Glutamatergic neuron (in vitro differentiated cells): Measurements from ENCODE around the gene SCLT1. TPM values are rescaled to one million over a fixed set of nuclear protein-coding genes. Genes with fewer than 3 reads are reported as not detected.

Source experiments
- DNase-seq: peaks from one replicate; pipeline ENCODE4 v3.0.0; 2022
- H3K27ac Mint-ChIP-seq: one replicate; pipeline ENCODE4 v1.8.0; 2020; ENCODE audit warnings: mild to moderate bottlenecking, mixed read lengths, inconsistent platforms; ENCODE audit not compliant: unreplicated experiment
- H3K27me3 Mint-ChIP-seq: one replicate; pipeline ENCODE4 v1.8.0; 2020; ENCODE audit warnings: mild to moderate bottlenecking, moderate library complexity, mixed read lengths, inconsistent platforms; ENCODE audit not compliant: unreplicated experiment
- H3K36me3 Mint-ChIP-seq: one replicate; pipeline ENCODE4 v1.8.0; 2020; ENCODE audit warnings: mild to moderate bottlenecking, mixed read lengths, inconsistent platforms; ENCODE audit not compliant: unreplicated experiment
- H3K4me1 Mint-ChIP-seq: one replicate; pipeline ENCODE4 v1.8.0; 2020; ENCODE audit warnings: mild to moderate bottlenecking, low read depth, mixed read lengths, inconsistent platforms; ENCODE audit not compliant: unreplicated experiment
- H3K4me3 Mint-ChIP-seq: one replicate; pipeline ENCODE4 v1.8.0; 2020; ENCODE audit warnings: mild to moderate bottlenecking, mixed read lengths, inconsistent platforms; ENCODE audit not compliant: unreplicated experiment
- H3K9me3 Mint-ChIP-seq: one replicate; pipeline ENCODE4 v1.8.0; 2020; ENCODE audit warnings: mild to moderate bottlenecking, moderate library complexity, mixed read lengths, inconsistent platforms; ENCODE audit not compliant: unreplicated experiment
- total RNA-seq: library from RNA; stranded (reverse); fragmentation: NEBNext Ultra II Directional; extraction: Animal tissue kit (Norgen Biotek cat#: 25700); gene quantifications from one replicate; pipeline ENCODE4 v1.2.1, GENCODE V29; 2021; ENCODE audit not compliant: unreplicated experiment
- TF ChIP-seq, protein P1 (sequence below): fragments of 200-600 bp; sonication (generic); IDR thresholded peaks from one replicate; pipeline ENCODE4 v1.5.0; 2021; ENCODE audit not compliant: partially characterized antibody, unreplicated experiment

The SCLT1 gene
- total RNA-seq, 1 donor from 2014 or later = 15.6 TPM

DNA sequence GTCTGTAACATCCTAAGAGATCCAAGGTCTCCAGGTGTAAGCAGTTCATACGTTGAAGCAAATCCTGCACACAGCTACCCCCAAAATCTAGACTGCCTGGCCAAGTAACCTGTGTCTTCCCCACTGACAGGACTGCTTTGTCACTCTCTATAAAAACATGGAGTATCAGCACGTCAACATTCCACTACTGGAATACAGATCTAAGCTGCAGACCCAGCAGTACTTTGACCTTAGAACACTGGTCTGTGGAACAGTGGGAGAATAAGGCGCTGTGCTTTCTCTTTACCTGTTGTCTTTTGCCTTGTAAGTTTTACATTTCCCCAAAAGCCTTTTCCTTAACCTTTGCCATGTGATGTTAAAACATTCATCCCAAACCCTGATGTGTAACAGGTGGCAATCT is 146.4 kb downstream of the SCLT1 start:
- Mint-ChIP-seq H3K4me1 (peaks cover 3% of the 10 kb centered on the region), H3K4me3 (no peak overlapping the region), H3K27me3 (no peaks in the 10 kb centered on the region), H3K36me3 (no peaks in the 10 kb centered on the region), H3K9me3 (no peaks in the 10 kb centered on the region), H3K27ac (no peak overlapping the region)
- no peak for DNase-seq
- TF ChIP-seq, protein P1, sequence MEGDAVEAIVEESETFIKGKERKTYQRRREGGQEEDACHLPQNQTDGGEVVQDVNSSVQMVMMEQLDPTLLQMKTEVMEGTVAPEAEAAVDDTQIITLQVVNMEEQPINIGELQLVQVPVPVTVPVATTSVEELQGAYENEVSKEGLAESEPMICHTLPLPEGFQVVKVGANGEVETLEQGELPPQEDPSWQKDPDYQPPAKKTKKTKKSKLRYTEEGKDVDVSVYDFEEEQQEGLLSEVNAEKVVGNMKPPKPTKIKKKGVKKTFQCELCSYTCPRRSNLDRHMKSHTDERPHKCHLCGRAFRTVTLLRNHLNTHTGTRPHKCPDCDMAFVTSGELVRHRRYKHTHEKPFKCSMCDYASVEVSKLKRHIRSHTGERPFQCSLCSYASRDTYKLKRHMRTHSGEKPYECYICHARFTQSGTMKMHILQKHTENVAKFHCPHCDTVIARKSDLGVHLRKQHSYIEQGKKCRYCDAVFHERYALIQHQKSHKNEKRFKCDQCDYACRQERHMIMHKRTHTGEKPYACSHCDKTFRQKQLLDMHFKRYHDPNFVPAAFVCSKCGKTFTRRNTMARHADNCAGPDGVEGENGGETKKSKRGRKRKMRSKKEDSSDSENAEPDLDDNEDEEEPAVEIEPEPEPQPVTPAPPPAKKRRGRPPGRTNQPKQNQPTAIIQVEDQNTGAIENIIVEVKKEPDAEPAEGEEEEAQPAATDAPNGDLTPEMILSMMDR = no peak

DNA sequence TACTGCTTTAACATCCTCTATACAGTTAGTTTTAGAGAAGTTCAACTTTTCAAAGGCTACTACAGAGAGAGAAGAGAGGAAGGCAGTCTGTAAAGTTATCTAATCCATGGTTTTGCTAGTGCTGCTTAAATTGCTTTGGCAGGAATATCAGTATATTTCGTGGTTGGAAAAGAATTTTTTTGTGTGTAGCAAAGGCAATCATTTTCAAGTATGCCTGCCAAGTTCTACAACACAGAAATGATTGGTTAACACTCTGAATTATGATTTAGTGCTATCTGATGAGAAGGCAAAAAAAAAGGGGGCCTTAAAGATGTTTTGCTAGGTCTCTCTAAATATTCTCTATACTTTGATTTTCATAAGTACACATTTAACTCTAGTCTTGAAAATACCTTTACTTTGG is 150.7 kb downstream of the SCLT1 start:
- TF ChIP-seq, protein P1 = no peak
- Mint-ChIP-seq H3K27me3 (no peaks in the 10 kb centered on the region), H3K4me3 (no peak overlapping the region), H3K27ac (no peak overlapping the region), H3K36me3 (no peaks in the 10 kb centered on the region), H3K4me1 (no peaks in the 10 kb centered on the region), H3K9me3 (no peaks in the 10 kb centered on the region)
- no peak for DNase-seq

DNA sequence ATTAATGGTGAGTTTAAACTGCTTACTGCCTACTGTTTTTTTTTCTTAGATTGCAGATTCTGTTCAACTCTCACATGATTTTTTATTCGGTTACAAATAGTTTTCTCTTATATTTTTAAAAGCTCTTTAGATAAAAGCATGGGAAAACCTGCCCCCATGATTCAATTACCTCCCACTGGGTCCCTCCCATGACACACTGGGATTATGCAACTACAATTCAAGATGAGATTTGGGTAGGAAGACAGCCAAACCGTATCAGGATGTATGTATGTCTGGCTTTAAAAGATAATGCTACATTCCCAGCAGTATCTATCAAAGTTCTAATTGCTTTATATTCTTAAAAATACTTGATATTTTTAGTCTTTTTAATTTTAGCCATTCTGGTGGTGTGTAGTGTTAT is 152.4 kb downstream of the SCLT1 start:
- no peak overlapping the region for H3K4me3 Mint-ChIP-seq
- no peaks in the 10 kb centered on the region for H3K27me3 Mint-ChIP-seq
- H3K4me1 Mint-ChIP-seq = no peaks in the 10 kb centered on the region
- H3K36me3 Mint-ChIP-seq = no peaks in the 10 kb centered on the region
- DNase-seq = no peak
- no peak overlapping the region for H3K27ac Mint-ChIP-seq
- H3K9me3 Mint-ChIP-seq = no peaks in the 10 kb centered on the region
- TF ChIP-seq, protein P1 = no peak

DNA sequence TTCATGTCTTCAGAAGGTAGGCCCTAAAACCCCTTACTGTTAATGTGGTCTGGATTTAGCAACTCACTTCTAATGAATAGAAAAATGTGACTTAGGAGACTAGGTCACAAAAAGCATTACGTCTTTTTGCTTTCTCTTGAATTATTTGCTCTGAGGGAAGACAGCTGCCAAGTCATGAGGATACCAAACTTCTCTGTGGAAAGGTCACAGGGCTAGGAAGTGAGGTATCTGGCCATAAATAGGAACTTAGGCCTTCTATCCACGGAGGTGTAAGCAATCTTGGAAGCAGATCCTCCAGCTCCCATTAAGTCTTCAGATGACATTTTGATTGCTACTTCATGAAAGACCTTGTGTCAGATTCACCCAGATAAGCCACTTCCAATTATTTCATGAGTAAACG is 163.3 kb downstream of the SCLT1 start:
- Mint-ChIP-seq H3K4me1 (no peaks in the 10 kb centered on the region), H3K9me3 (peaks cover 1% of the 10 kb centered on the region), H3K27ac (no peak overlapping the region), H3K36me3 (no peaks in the 10 kb centered on the region), H3K4me3 (no peak overlapping the region), H3K27me3 (no peaks in the 10 kb centered on the region)
- TF ChIP-seq, protein P1 = no peak
- DNase-seq = no peak

DNA sequence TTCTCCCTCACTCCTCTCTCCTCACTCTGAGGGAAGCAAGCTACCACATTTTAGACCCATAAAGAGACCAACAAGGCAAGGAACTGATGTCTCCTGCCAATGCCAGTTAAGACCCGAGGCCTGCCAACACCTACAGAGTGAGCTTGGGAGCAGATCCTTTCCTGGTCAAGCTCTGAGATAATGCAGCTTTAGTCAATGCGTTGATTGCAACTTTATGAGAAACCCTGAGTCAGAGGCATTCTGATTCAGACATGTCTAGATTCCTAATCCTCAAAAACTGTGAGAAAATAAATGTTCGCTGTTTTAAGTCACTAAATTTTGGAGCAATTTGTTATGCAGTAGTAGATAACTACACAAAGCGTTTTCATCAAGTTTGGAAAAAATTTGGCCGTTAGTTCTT is 168.4 kb downstream of the SCLT1 start:
- Mint-ChIP-seq H3K4me3 (no peak overlapping the region), H3K9me3 (peaks cover 1% of the 10 kb centered on the region), H3K36me3 (no peaks in the 10 kb centered on the region), H3K27ac (no peak overlapping the region), H3K4me1 (no peaks in the 10 kb centered on the region), H3K27me3 (no peaks in the 10 kb centered on the region)
- DNase-seq = no peak
- TF ChIP-seq, protein P1 = no peak
